Small intestine (tissue), 7 donors: ENCODE data around the gene ZNF814. TPM values are rescaled to one million over a fixed set of nuclear protein-coding genes. Genes with fewer than 3 reads are reported as not detected.
"Not testable (repeated sequence)": the region's sequence is repeated elsewhere in the genome, so short reads cannot be mapped to it uniquely, and the experiment has no call there.

ENCODE experiments used
- DNase-seq, 2 donors: peaks; one replicate each; pipeline versions ENCODE4 v3.0.0 to v3.0.0-alpha.2; 2013
- FAIRE-seq: peaks from 2 replicates; lab custom pipeline; 2012; peaks lifted over from hg19 to GRCh38; lab: Jason Lieb, UNC
- H3K27ac ChIP-seq, 3 donors: one replicate each; pipeline ENCODE4 v1.5.1; 2013; ENCODE audit warnings: low read length in 2 of 3, mild to moderate bottlenecking in 2 of 3, control low read depth in 1 of 3, inconsistent platforms in 1 of 3, low read depth in 1 of 3, moderate library complexity in 1 of 3
- H3K27me3 ChIP-seq, 3 donors: one replicate each; pipeline ENCODE4 v1.6.1; 2013; ENCODE audit warnings: low read length in 3 of 3, inconsistent platforms in 1 of 3; ENCODE audit not compliant: control insufficient read depth in 3 of 3, insufficient read depth in 3 of 3
- H3K36me3 ChIP-seq, 3 donors: one replicate each; pipeline ENCODE4 v1.6.1; 2013; ENCODE audit warnings: low read length in 3 of 3, inconsistent platforms in 1 of 3, low read depth in 1 of 3, mild to moderate bottlenecking in 1 of 3, moderate library complexity in 1 of 3; ENCODE audit not compliant: control insufficient read depth in 3 of 3, insufficient read depth in 2 of 3
- H3K4me1 ChIP-seq, 3 donors: one replicate each; pipeline ENCODE4 v1.6.1; 2013; ENCODE audit warnings: low read length in 2 of 3, inconsistent platforms in 1 of 3, low read depth in 1 of 3, mild to moderate bottlenecking in 1 of 3, moderate library complexity in 1 of 3; ENCODE audit not compliant: control insufficient read depth in 3 of 3, insufficient read depth in 2 of 3
- H3K4me3 ChIP-seq, 3 donors: one replicate each; pipeline ENCODE4 v1.5.1; 2013; ENCODE audit warnings: low read length in 3 of 3, control low read depth in 1 of 3, inconsistent platforms in 1 of 3, low read depth in 1 of 3, mild to moderate bottlenecking in 1 of 3, moderate library complexity in 1 of 3
- H3K9me3 ChIP-seq, 2 donors: one replicate each; pipeline ENCODE4 v1.6.1; 2013; ENCODE audit warnings: low read depth in 1 of 2, low read length in 1 of 2; ENCODE audit not compliant: control insufficient read depth in 2 of 2, insufficient read depth in 1 of 2
- WGBS, 3 donors: extraction: QIAGEN DNeasy Blood & Tissue Kit; methylation state at CpG; one replicate each; pipeline ENCODE4 v1.1.7; 2013; 5-methylcytosine and 5-hydroxymethylcytosine counted together
- polyA plus RNA-seq, 4 donors: library from polyadenylated mRNA; stranded (reverse) in 3 of 4; unstranded in 1 of 4; fragments of 200-250 nt in 3 of 4; fragments of 120-200 nt in 1 of 4; gene quantifications; one replicate each; pipeline versions ENCODE4 v1.2.1 to v1.2.3, GENCODE V29; 2013
- donor health status: healthy with polysubstance abuse.
- donor health status: control.
- donor health status: control.
- donor health status: Bipolar disorder and iron deficiency.
- donor health status: healthy.

ZNF814 gene
- polyA plus RNA-seq, 4 donors: 11.6 to 44.8 (median 17.2) TPM

- H3K36me3 ChIP-seq: peaks cover 0 to 23% (median 4%) of the 10 kb centered on the region in 3 donors
- not testable (repeated sequence) for H3K27me3 ChIP-seq, H3K9me3 ChIP-seq, DNase-seq, FAIRE-seq
- 41 to 74% (median 61%) methylated on average over 11 to 13 of the region's 13 CpGs for WGBS, 3 donors
- H3K4me1 ChIP-seq: peaks cover 0 to 32% (median 1%) of the 10 kb centered on the region in 3 donors
- peak overlapping the region in 2 of 3 donors; percentile 22 to 91 for H3K27ac ChIP-seq
- peak overlapping the region in 2 of 3 donors; percentile 64 to 92 for H3K4me3 ChIP-seq
Observed at GRCh38 chr19:57812975-57813820, 75.6 kb downstream of the ZNF814 start.

- no peak overlapping the region for H3K4me3 ChIP-seq
- DNase-seq: no peak
- WGBS, 3 donors: 75 to 85% (median 83%) methylated on average over 3 of the region's 3 CpGs
- peak overlapping the region in 2 of 3 donors; percentile 22 to 42 for H3K27ac ChIP-seq
- no peaks in the 10 kb centered on the region for H3K27me3 ChIP-seq
- peaks cover 0 to 26% (median 9%) of the 10 kb centered on the region in 3 donors for H3K36me3 ChIP-seq
- no peak for FAIRE-seq
- peaks cover 0 to 32% (median 1%) of the 10 kb centered on the region in 3 donors for H3K4me1 ChIP-seq
- no peaks in the 10 kb centered on the region for H3K9me3 ChIP-seq
Observed at GRCh38 chr19:57812226-57812625, 76.6 kb downstream of the ZNF814 start.

GRCh38 chr19:57810410-57811295, 78.2 kb downstream of the ZNF814 start:
- H3K27me3 ChIP-seq, FAIRE-seq: not testable (repeated sequence)
- DNase-seq: peak; percentile 71 to 77

GRCh38 chr19:57807541-57807940, 81.3 kb downstream of the ZNF814 start:
- Histone ChIP-seq H3K36me3 (peaks cover 0 to 35% (median 9%) of the 10 kb centered on the region in 3 donors), H3K4me3 (no peak overlapping the region), H3K9me3 (no peaks in the 10 kb centered on the region), H3K4me1 (peaks cover 0 to 25% (median 3%) of the 10 kb centered on the region in 3 donors), H3K27me3 (no peaks in the 10 kb centered on the region), H3K27ac (no peak overlapping the region)
- DNase-seq: no peak
- FAIRE-seq: no peak
- 94 to 100% (median 96%) methylated on average over 2 of the region's 2 CpGs for WGBS, 3 donors

More at GRCh38 chr19:57810410-57811295, 78.2 kb downstream of the ZNF814 start:
- Histone ChIP-seq H3K36me3 (peaks cover 0 to 36% (median 9%) of the 10 kb centered on the region in 3 donors), H3K27ac (peak overlapping the region in 2 of 3 donors; percentile 68 to 69), H3K4me1 (peaks cover 0 to 27% (median 3%) of the 10 kb centered on the region in 3 donors)
- not testable (repeated sequence) for H3K9me3 ChIP-seq, H3K4me3 ChIP-seq
- WGBS, 3 donors: 39 to 66% (median 46%) methylated on average over 17 of the region's 17 CpGs

- FAIRE-seq (no peak), DNase-seq (peak; percentile 52 to 71)
- peaks cover 0 to 31% (median 9%) of the 10 kb centered on the region in 3 donors for H3K36me3 ChIP-seq
- H3K27ac ChIP-seq: peak overlapping the region; percentile 6 to 90 (median 88)
- 8 to 20% (median 10%) methylated on average over 19 of the region's 19 CpGs for WGBS, 3 donors
- H3K27me3 ChIP-seq: no peaks in the 10 kb centered on the region
- H3K9me3 ChIP-seq: no peaks in the 10 kb centered on the region
- peak overlapping the region; percentile 28 to 61 (median 43) for H3K4me3 ChIP-seq
- H3K4me1 ChIP-seq: peaks cover 0 to 9% (median 3%) of the 10 kb centered on the region in 3 donors
Observed at GRCh38 chr19:57803594-57804325, 85.1 kb downstream of the ZNF814 start.

- Histone ChIP-seq H3K36me3 (peaks cover 0 to 31% (median 6%) of the 10 kb centered on the region in 3 donors), H3K9me3 (no peaks in the 10 kb centered on the region), H3K27ac (peak overlapping the region in 2 of 3 donors; percentile 88 to 90), H3K4me3 (peak overlapping the region; percentile 28 to 61 (median 43)), H3K4me1 (peaks cover 0 to 9% (median 3%) of the 10 kb centered on the region in 3 donors), H3K27me3 (no peaks in the 10 kb centered on the region)
- 7 to 29% (median 10%) methylated on average over 6 of the region's 6 CpGs for WGBS, 3 donors
- no peak for DNase-seq
- peak; percentile 30 for FAIRE-seq
Observed at GRCh38 chr19:57803265-57803593, 85.6 kb downstream of the ZNF814 start.

- H3K27ac ChIP-seq: no peak overlapping the region
- H3K9me3 ChIP-seq: no peaks in the 10 kb centered on the region
- no peak overlapping the region for H3K4me3 ChIP-seq
- DNase-seq (no peak), FAIRE-seq (no peak)
- peaks cover 0 to 9% (median 3%) of the 10 kb centered on the region in 3 donors for H3K4me1 ChIP-seq
- no peaks in the 10 kb centered on the region for H3K27me3 ChIP-seq
- peaks cover 0 to 34% (median 0%) of the 10 kb centered on the region in 3 donors for H3K36me3 ChIP-seq
- WGBS, 3 donors: 81 to 91% (median 88%) methylated on average over 4 of the region's 4 CpGs
Observed at GRCh38 chr19:57802269-57802668, 86.6 kb downstream of the ZNF814 start.
